ENCODE results near the gene ECE1.

DNA sequence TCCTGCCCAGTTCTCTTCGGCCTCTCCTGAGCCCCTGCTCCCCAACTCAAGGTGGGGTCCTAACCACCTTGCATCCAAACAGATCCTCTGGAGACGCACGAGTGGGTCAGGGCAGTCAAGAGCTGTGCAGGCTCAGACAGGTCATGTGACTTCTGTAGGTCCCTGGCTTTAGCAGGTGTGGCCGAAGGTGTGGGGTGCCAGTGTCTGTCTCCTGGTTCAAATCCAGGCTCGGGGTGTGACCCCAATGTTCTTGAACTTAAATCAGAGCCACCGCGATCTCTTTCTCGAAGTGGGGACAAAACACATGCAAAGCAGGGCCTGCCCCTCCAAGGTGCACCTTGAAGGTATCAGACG lies 27.4 kb upstream of the ECE1 start:
- TF ChIP-seq, protein P1, sequence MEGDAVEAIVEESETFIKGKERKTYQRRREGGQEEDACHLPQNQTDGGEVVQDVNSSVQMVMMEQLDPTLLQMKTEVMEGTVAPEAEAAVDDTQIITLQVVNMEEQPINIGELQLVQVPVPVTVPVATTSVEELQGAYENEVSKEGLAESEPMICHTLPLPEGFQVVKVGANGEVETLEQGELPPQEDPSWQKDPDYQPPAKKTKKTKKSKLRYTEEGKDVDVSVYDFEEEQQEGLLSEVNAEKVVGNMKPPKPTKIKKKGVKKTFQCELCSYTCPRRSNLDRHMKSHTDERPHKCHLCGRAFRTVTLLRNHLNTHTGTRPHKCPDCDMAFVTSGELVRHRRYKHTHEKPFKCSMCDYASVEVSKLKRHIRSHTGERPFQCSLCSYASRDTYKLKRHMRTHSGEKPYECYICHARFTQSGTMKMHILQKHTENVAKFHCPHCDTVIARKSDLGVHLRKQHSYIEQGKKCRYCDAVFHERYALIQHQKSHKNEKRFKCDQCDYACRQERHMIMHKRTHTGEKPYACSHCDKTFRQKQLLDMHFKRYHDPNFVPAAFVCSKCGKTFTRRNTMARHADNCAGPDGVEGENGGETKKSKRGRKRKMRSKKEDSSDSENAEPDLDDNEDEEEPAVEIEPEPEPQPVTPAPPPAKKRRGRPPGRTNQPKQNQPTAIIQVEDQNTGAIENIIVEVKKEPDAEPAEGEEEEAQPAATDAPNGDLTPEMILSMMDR (IDR thresholded peaks at IDR 0.05), result no peak
- no peak for TF ChIP-seq POLR2A (IDR thresholded peaks at IDR 0.05)
